IMR-90 (cell line): ENCODE results near the gene JMJD8. TPM values are rescaled to one million over a fixed set of nuclear protein-coding genes. Genes with fewer than 3 reads are reported as not detected.

Source experiments
- ATAC-seq: fragments of 200-7000 bp; cut with Tn5 transposase; 2 replicates; pipeline ENCODE4 v1.9.1; 2020; ENCODE audit warnings: low read depth, mild to moderate bottlenecking, moderate library complexity
- BruUV-seq: library from RNA; stranded (reverse); fragments of 400-500 nt; replicated peaks from 2 replicates; lab custom pipeline; 2021; lab: Mats Ljungman, UMichigan
- CTCF ChIA-PET: fragments of 300-600 bp; formaldehyde crosslinking; extraction: SDS; loops from one replicate; lab custom pipeline; 2021; ENCODE audit warnings: antibody characterized with exemption; lab: Yijun Ruan, JAX
- POLR2A ChIA-PET: fragments of 300-600 bp; sonication (Branson Sonifier 250); formaldehyde crosslinking; loops from one replicate; lab custom pipeline; 2022; ENCODE audit warnings: antibody characterized with exemption; ENCODE audit not compliant: unreplicated experiment; lab: Charles Lee
- DNase-seq: peaks from one replicate; pipeline ENCODE4 v3.0.0; 2013
- H2AFZ ChIP-seq: replicated peaks from 2 replicates; pipeline ENCODE3; 2013; ENCODE audit warnings: low read length, mild to moderate bottlenecking; ENCODE audit not compliant: poor library complexity
- H2AK5ac ChIP-seq: 2 replicates; pipeline ENCODE4 v1.6.1; 2013; ENCODE audit warnings: low read depth, low read length, inconsistent platforms
- H2AK9ac ChIP-seq: replicated peaks from 2 replicates; pipeline ENCODE3; 2013; ENCODE audit warnings: mild to moderate bottlenecking, low read depth, low read length, moderate library complexity; ENCODE audit not compliant: poor library complexity
- H2BK120ac ChIP-seq: 2 replicates; pipeline ENCODE4 v1.6.1; 2013; ENCODE audit warnings: low read depth, low read length, inconsistent platforms
- H2BK15ac ChIP-seq: 3 replicates; pipeline ENCODE4 v1.6.1; 2013; ENCODE audit warnings: low read depth, low read length, inconsistent platforms
- H2BK20ac ChIP-seq: 2 replicates; pipeline ENCODE4 v1.6.1; 2013; ENCODE audit warnings: low read depth, mild to moderate bottlenecking, inconsistent platforms, low read length, moderate library complexity
- H2BK5ac ChIP-seq: 2 replicates; pipeline ENCODE4 v1.6.1; 2013; ENCODE audit warnings: mild to moderate bottlenecking, low read depth, low read length, inconsistent platforms; ENCODE audit not compliant: poor library complexity, severe bottlenecking
- H3K14ac ChIP-seq: replicated peaks from 2 replicates; pipeline ENCODE4 v1.6.1; 2013; ENCODE audit warnings: low read depth, low read length, inconsistent platforms
- H3K18ac ChIP-seq: 2 replicates; pipeline ENCODE4 v1.6.1; 2013; ENCODE audit warnings: low read depth, low read length, control low read depth
- H3K23ac ChIP-seq: 2 replicates; pipeline ENCODE4 v1.6.1; 2013; ENCODE audit warnings: low read depth, low read length, inconsistent platforms
- H3K27ac ChIP-seq: 2 replicates; pipeline ENCODE4 v1.5.1; 2013; ENCODE audit warnings: mild to moderate bottlenecking, control low read depth, low read length; ENCODE audit not compliant: insufficient read depth
- H3K27me3 ChIP-seq: 2 replicates; pipeline ENCODE4 v1.6.1; 2013; ENCODE audit warnings: low read length; ENCODE audit not compliant: control insufficient read depth, insufficient read depth
- H3K36me3 ChIP-seq: 2 replicates; pipeline ENCODE4 v1.6.1; 2013; ENCODE audit warnings: low read length, mixed read lengths; ENCODE audit not compliant: control insufficient read depth, insufficient read depth
- H3K4ac ChIP-seq: 2 replicates; pipeline ENCODE4 v1.6.1; 2013; ENCODE audit warnings: low read depth, low read length, inconsistent platforms
- H3K4me1 ChIP-seq: 2 replicates; pipeline ENCODE4 v1.6.1; 2013; ENCODE audit warnings: low read length, mixed read lengths; ENCODE audit not compliant: control insufficient read depth, insufficient read depth
- H3K4me2 ChIP-seq: 2 replicates; pipeline ENCODE4 v1.6.1; 2013; ENCODE audit warnings: low read depth, mild to moderate bottlenecking, control low read depth, low read length, moderate library complexity
- H3K4me3 ChIP-seq: 2 replicates; pipeline ENCODE4 v1.5.1; 2013; ENCODE audit warnings: low read depth, mild to moderate bottlenecking, control low read depth, low read length, moderate library complexity; ENCODE audit not compliant: insufficient read depth
- H3K56ac ChIP-seq: 2 replicates; pipeline ENCODE4 v1.6.1; 2013; ENCODE audit warnings: low read length, inconsistent platforms; ENCODE audit not compliant: insufficient read depth; ENCODE audit errors: extremely low read depth
- H3K79me1 ChIP-seq, 2 experiments: 2 replicates each; pipeline ENCODE4 v1.6.1; 2013; ENCODE audit warnings: low read length in 2 of 2, inconsistent platforms in 1 of 2, low read depth in 1 of 2
- H3K9ac ChIP-seq: 2 replicates; pipeline ENCODE4 v1.6.1; 2013; ENCODE audit warnings: low read depth, low read length, control low read depth
- H3K9me1 ChIP-seq: 2 replicates; pipeline ENCODE4 v1.6.1; 2013; ENCODE audit warnings: low read length, inconsistent platforms; ENCODE audit not compliant: insufficient read depth
- H3K9me3 ChIP-seq: 2 replicates; pipeline ENCODE4 v1.6.1; 2013; ENCODE audit warnings: low read length; ENCODE audit not compliant: control insufficient read depth, insufficient read depth
- H4K20me1 ChIP-seq: 2 replicates; pipeline ENCODE4 v1.6.1; 2013; ENCODE audit warnings: low read length, inconsistent platforms; ENCODE audit not compliant: insufficient read depth
- H4K5ac ChIP-seq: 2 replicates; pipeline ENCODE4 v1.6.1; 2013; ENCODE audit warnings: mild to moderate bottlenecking, low read depth, low read length, control low read depth
- H4K8ac ChIP-seq, 2 experiments: 2 replicates each; pipeline ENCODE4 v1.6.1; 2013; ENCODE audit warnings: low read depth in 2 of 2, low read length in 2 of 2, control low read depth in 1 of 2, inconsistent platforms in 1 of 2
- H4K91ac ChIP-seq: 2 replicates; pipeline ENCODE4 v1.6.1; 2013; ENCODE audit warnings: low read depth, low read length, inconsistent platforms; ENCODE audit not compliant: insufficient read depth
- CEBPB ChIP-seq: IDR thresholded peaks from 2 replicates; pipeline ENCODE4 v1.6.1; 2012; ENCODE audit warnings: low read depth, low read length, improper control_type of control experiment
- CTCF ChIP-seq: conservative IDR thresholded peaks from 2 replicates; pipeline ENCODE4 v1.5.1; 2012; ENCODE audit warnings: mild to moderate bottlenecking, low read depth, low read length, improper control_type of control experiment
- ELK1 ChIP-seq: fragments of 150-350 bp; IDR thresholded peaks from 2 replicates; pipeline ENCODE4 v1.6.1; 2016; ENCODE audit warnings: low read depth, mild to moderate bottlenecking, low read length, moderate library complexity, borderline replicate concordance
- FOS ChIP-seq: fragments of 150-350 bp; IDR thresholded peaks from 2 replicates; pipeline ENCODE4 v1.6.1; 2016; ENCODE audit warnings: low read depth, low read length
- MAFK ChIP-seq: IDR thresholded peaks from 2 replicates; pipeline ENCODE4 v1.6.1; 2012; ENCODE audit warnings: low read depth, low read length, improper control_type of control experiment
- MAZ ChIP-seq: IDR thresholded peaks from 2 replicates; pipeline ENCODE4 v1.6.1; 2012; ENCODE audit warnings: low read depth, mild to moderate bottlenecking, low read length, improper control_type of control experiment, moderate library complexity, borderline replicate concordance
- MXI1 ChIP-seq: IDR thresholded peaks from 2 replicates; pipeline ENCODE4 v1.6.1; 2012; ENCODE audit warnings: low read depth, mild to moderate bottlenecking, low read length, moderate library complexity, borderline replicate concordance
- NFE2L2 ChIP-seq: fragments of 150-350 bp; IDR thresholded peaks from 2 replicates; pipeline ENCODE4 v1.6.1; 2016; ENCODE audit warnings: low read depth, mild to moderate bottlenecking, low read length
- POLR2A ChIP-seq: IDR thresholded peaks from 2 replicates; pipeline ENCODE4 v1.6.1; 2012; ENCODE audit warnings: mild to moderate bottlenecking, low read depth, low read length
- RCOR1 ChIP-seq: IDR thresholded peaks from 2 replicates; pipeline ENCODE4 v1.6.1; 2012; ENCODE audit warnings: mild to moderate bottlenecking, low read length, improper control_type of control experiment; ENCODE audit not compliant: insufficient replicate concordance
- SMC3 ChIP-seq: fragments of 150-350 bp; IDR thresholded peaks from 2 replicates; pipeline ENCODE4 v1.6.1; 2016; ENCODE audit warnings: low read depth, mild to moderate bottlenecking, antibody characterized with exemption, low read length, moderate library complexity
- WGBS, 2 experiments: methylation state at CpG; one replicate each; pipeline versions ENCODE4 v1.1.5 to v1.1.7; 2013; ENCODE audit warnings: missing lambda C conversion rate in 2 of 2; ENCODE audit not compliant: insufficient read length in 1 of 2; ENCODE audit errors: extremely low coverage in 2 of 2; 5-methylcytosine and 5-hydroxymethylcytosine counted together
- dilution Hi-C: fragments of 300-500 bp; cut with HindIII; formaldehyde crosslinking; loops from one replicate; pipeline ENCODE4 v1.14.3; 2018; ENCODE audit warnings: low sequenced_read_pairs; ENCODE audit not compliant: unreplicated experiment
- in situ Hi-C: fragments of 300-500 bp; cut with MboI; formaldehyde crosslinking; loops from 3 replicates; pipeline ENCODE4 v1.14.3; 2019; ENCODE audit warnings: low sequenced_read_pairs, inconsistent platforms, mixed read lengths
- intact Hi-C: fragments of 100-400 bp; cut with micrococcal nuclease; formaldehyde crosslinking; loops from 2 replicates; pipeline ENCODE4 v1.10.0; 2022
- polyA plus RNA-seq, 3 experiments: library from polyadenylated mRNA; depleted of rRNA; stranded (reverse); fragments of >200 nt; gene quantifications; 2 replicates each; pipeline ENCODE4 v1.2.3, GENCODE V29; 2012; ENCODE audit warnings: low replicate concordance in 1 of 3
- total RNA-seq: library from RNA; depleted of rRNA; stranded (reverse); fragments of >200 nt; gene quantifications from 2 replicates; pipeline ENCODE4 v1.2.3, GENCODE V29; 2012
- TF ChIP-seq, protein P1 (sequence below): fragments of 150-350 bp; IDR thresholded peaks from 2 replicates; pipeline ENCODE4 v1.6.1; 2017; ENCODE audit warnings: mild to moderate bottlenecking, antibody characterized with exemption, low read length, low read depth

Gene JMJD8
- total and polyA plus RNA-seq, 2 of the 4 experiments (the other 2 are of a cell fraction) = 17.7 to 62.5 TPM

DNA sequence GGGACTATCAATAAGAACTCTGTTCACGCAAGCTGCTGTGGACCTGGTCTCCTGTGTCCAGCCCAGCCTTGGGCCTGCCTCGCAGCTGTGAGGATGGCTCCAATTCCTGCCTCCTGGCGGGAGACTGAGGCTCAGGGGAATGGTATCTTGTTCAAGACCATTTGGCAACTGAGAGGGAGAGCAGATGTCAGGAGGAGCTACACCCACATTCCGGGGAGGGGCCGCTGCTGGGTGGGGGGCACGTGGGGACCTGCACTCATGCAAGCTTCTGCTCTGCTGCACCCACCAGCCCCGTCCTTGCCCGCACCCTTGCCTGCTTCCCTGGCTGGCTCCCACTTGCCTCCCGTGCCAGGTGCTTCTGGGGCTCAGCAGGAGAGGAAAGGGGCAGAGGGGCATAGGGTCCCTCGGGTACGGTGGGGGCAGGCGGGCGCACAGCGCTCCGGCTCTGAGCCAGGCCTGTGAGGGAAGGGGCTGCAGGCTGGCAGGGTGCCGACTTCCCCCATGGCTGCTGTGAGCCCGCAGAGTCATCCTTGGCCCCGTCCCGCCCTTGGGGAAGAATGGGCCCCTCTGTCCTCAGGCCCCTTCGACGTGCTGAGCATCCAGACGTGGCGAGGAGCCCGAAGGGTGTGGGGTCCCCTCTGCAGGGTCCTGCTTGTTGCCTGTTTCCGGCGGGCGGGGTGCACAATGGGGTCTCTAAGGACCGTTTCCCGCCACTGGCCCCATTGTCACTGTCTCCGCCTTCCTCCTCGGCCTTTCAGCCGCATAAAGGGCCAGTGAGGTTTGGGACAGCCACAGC, 33.5 kb upstream of the JMJD8 start (continued):
- TF ChIP-seq MXI1 = no peak

- Histone ChIP-seq H2AK9ac (no peak overlapping the region), H4K8ac (no peak overlapping the region), H4K20me1 (peaks cover 7% of the 10 kb centered on the region), H3K4me1 (peaks cover 20% of the 10 kb centered on the region), H4K91ac (no peak overlapping the region), H2BK5ac (no peak overlapping the region), H2BK20ac (no peak overlapping the region), H3K27ac (no peak overlapping the region), H2BK120ac (no peak overlapping the region), H3K18ac (no peak overlapping the region), H3K79me1 (peaks cover 13 to 23% of the 10 kb centered on the region in 2 experiments), H3K9me1 (no peaks in the 10 kb centered on the region), H3K14ac (no peak overlapping the region), H2BK15ac (no peak overlapping the region), H2AK5ac (no peak overlapping the region; the same call in 1 of the 2 replicates), H3K23ac (no peak overlapping the region), H2AFZ (no peak overlapping the region), H3K4ac (no peak overlapping the region), H3K9me3 (no peaks in the 10 kb centered on the region), H3K36me3 (no peaks in the 10 kb centered on the region), H3K4me2 (no peak overlapping the region), H3K56ac (no peak overlapping the region), H4K5ac (no peak overlapping the region), H3K27me3 (no peaks in the 10 kb centered on the region), H3K9ac (no peak overlapping the region), H3K4me3 (no peak overlapping the region)
- in situ Hi-C loops = loop anchor here (25.0 kb wide), 1 partner anchor 345 kb away; the partner anchor contains the start of gene SSTR5
- 94% methylated on average over 13 of the region's 29 CpGs; no CpG with 5 or more reads in 1 of the 2 experiments for WGBS, 2 experiments
- BruUV-seq = no TSS peak
- ChIA-PET CTCF (no interaction called here), POLR2A (no interaction called here)
- no peak for DNase-seq
- ATAC-seq = no peak
- dilution Hi-C loops = no loop called here
- intact Hi-C loops = no loop called here
- TF ChIP-seq, protein P1, sequence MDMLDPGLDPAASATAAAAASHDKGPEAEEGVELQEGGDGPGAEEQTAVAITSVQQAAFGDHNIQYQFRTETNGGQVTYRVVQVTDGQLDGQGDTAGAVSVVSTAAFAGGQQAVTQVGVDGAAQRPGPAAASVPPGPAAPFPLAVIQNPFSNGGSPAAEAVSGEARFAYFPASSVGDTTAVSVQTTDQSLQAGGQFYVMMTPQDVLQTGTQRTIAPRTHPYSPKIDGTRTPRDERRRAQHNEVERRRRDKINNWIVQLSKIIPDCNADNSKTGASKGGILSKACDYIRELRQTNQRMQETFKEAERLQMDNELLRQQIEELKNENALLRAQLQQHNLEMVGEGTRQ = no peak
- TF ChIP-seq RCOR1 (no peak), CEBPB (no peak), NFE2L2 (no peak), ELK1 (no peak), CTCF (no peak), SMC3 (no peak), POLR2A (no peak), MAFK (no peak), MAZ (no peak), FOS (no peak)
These were observed 32.7 kb upstream of the JMJD8 start for GRCh38 chr16:716768-717325.
